Breast epithelium (tissue), 3 donors: Measurements from ENCODE around the gene TJP1.

ENCODE experiments used
- CTCF ChIP-seq, 3 donors: fragments of 450-650 bp; IDR thresholded peaks; one replicate each; pipeline ENCODE4 v1.5.1; 2016 to 2017; ENCODE audit warnings: antibody characterized with exemption in 3 of 3, mild to moderate bottlenecking in 3 of 3, moderate library complexity in 3 of 3
- POLR2A ChIP-seq: fragments of 450-650 bp; IDR thresholded peaks from one replicate; pipeline ENCODE4 v1.6.1; 2016; ENCODE audit warnings: antibody characterized with exemption, mild to moderate bottlenecking, moderate library complexity

GRCh38 chr15:29686445-29687203 lies 135.6 kb downstream of the TJP1 start:
- TF ChIP-seq POLR2A (no peak), CTCF (IDR thresholded peaks at IDR 0.05) (no peak)
